Loucy (cell line): ENCODE results near the gene LIPF.

Source experiments
- H2AFZ ChIP-seq: fragments of 200-600 bp; sonication (generic); 2 replicates; pipeline ENCODE4 v1.6.0; 2016; ENCODE audit warnings: antibody characterized with exemption, mild to moderate bottlenecking, low read length, moderate library complexity
- H3F3A ChIP-seq: fragments of 200-600 bp; 2 replicates; pipeline ENCODE4 v1.6.0; 2016; ENCODE audit warnings: antibody characterized with exemption, low read depth, mild to moderate bottlenecking
- H3K27me3 ChIP-seq: fragments of 200-600 bp; sonication (generic); 2 replicates; pipeline ENCODE4 v1.6.1; 2014; ENCODE audit warnings: low read length, mild to moderate bottlenecking; ENCODE audit not compliant: insufficient read depth, poor library complexity, severe bottlenecking
- H3K36me3 ChIP-seq: fragments of 200-600 bp; sonication (generic); 2 replicates; pipeline ENCODE4 v1.6.1; 2016; ENCODE audit warnings: low read length; ENCODE audit not compliant: insufficient read depth
- H3K4me1 ChIP-seq: fragments of 200-600 bp; sonication (generic); 2 replicates; pipeline ENCODE4 v1.5.1; 2014; ENCODE audit warnings: low read length, mild to moderate bottlenecking; ENCODE audit not compliant: insufficient read depth, poor library complexity, severe bottlenecking
- H3K4me2 ChIP-seq: fragments of 200-600 bp; sonication (generic); 2 replicates; pipeline ENCODE4 v1.6.0; 2014; ENCODE audit warnings: antibody characterized with exemption, low read length, low read depth, mild to moderate bottlenecking; ENCODE audit not compliant: poor library complexity, severe bottlenecking
- H3K4me3 ChIP-seq: fragments of 200-600 bp; sonication (generic); 2 replicates; pipeline ENCODE4 v1.5.1; 2014; ENCODE audit warnings: low read length, mild to moderate bottlenecking, mixed read lengths; ENCODE audit not compliant: poor library complexity, severe bottlenecking
- H3K79me2 ChIP-seq: fragments of 200-600 bp; sonication (generic); 2 replicates; pipeline ENCODE4 v1.6.1; 2014; ENCODE audit warnings: low read length; ENCODE audit not compliant: insufficient read depth
- H3K9ac ChIP-seq: fragments of 200-600 bp; sonication (generic); 2 replicates; pipeline ENCODE4 v1.6.0; 2014; ENCODE audit warnings: mild to moderate bottlenecking, low read depth, low read length, moderate library complexity; ENCODE audit not compliant: poor library complexity, severe bottlenecking
- H3K9me2 ChIP-seq: fragments of 200-600 bp; sonication (generic); replicated peaks from 2 replicates; pipeline ENCODE4 v1.6.1; 2016; ENCODE audit warnings: low read depth, low read length, mixed read lengths
- H3K9me3 ChIP-seq: fragments of 200-600 bp; sonication (generic); 2 replicates; pipeline ENCODE4 v1.6.1; 2014; ENCODE audit warnings: mild to moderate bottlenecking, antibody characterized with exemption, low read length, low read depth; ENCODE audit not compliant: insufficient read depth
- H4K20me1 ChIP-seq: fragments of 200-600 bp; sonication (generic); 2 replicates; pipeline ENCODE4 v1.6.0; 2014; ENCODE audit warnings: antibody characterized with exemption, low read length, mild to moderate bottlenecking; ENCODE audit not compliant: insufficient read depth, poor library complexity, severe bottlenecking
- CTCF ChIP-seq: fragments of 200-600 bp; sonication (generic); conservative IDR thresholded peaks from 2 replicates; pipeline ENCODE4 v1.5.1; 2014; ENCODE audit warnings: mild to moderate bottlenecking, antibody characterized with exemption, low read length
- EZH2phosphoT487 ChIP-seq: fragments of 200-600 bp; IDR thresholded peaks from 2 replicates; pipeline ENCODE4 v1.6.1; 2018; ENCODE audit warnings: antibody characterized with exemption, mild to moderate bottlenecking, moderate library complexity, borderline replicate concordance

The LIPF gene

GRCh38 chr10:88687853-88688467 is 23.7 kb downstream of the LIPF start:
- Histone ChIP-seq H3K4me2 (no peak overlapping the region), H3K9ac (no peak overlapping the region), H2AFZ (no peak overlapping the region), H4K20me1 (no peaks in the 10 kb centered on the region), H3K4me3 (no peak overlapping the region), H3K9me2 (no peaks in the 10 kb centered on the region), H3K27me3 (no peaks in the 10 kb centered on the region), H3K9me3 (no peaks in the 10 kb centered on the region), H3K79me2 (no peaks in the 10 kb centered on the region), H3K4me1 (no peaks in the 10 kb centered on the region), H3K36me3 (no peaks in the 10 kb centered on the region), H3F3A (no peaks in the 10 kb centered on the region; the same call in 1 of the 2 replicates)
- TF ChIP-seq EZH2phosphoT487 = no peak
- peak; percentile 91 for TF ChIP-seq CTCF

GRCh38 chr10:88689366-88689765 is 25.1 kb downstream of the LIPF start:
- H3K79me2 ChIP-seq = no peaks in the 10 kb centered on the region
- TF ChIP-seq CTCF = no peak
- TF ChIP-seq EZH2phosphoT487 = no peak
- no peaks in the 10 kb centered on the region for H3K4me1 ChIP-seq
- no peaks in the 10 kb centered on the region for H3K27me3 ChIP-seq
- no peaks in the 10 kb centered on the region for H3K9me2 ChIP-seq
- H3K4me2 ChIP-seq = no peak overlapping the region
- no peak overlapping the region for H3K4me3 ChIP-seq
- H3K9me3 ChIP-seq = no peaks in the 10 kb centered on the region
- no peak overlapping the region for H3K9ac ChIP-seq
- no peaks in the 10 kb centered on the region for H3K36me3 ChIP-seq
- no peaks in the 10 kb centered on the region; the same call in 1 of the 2 replicates for H3F3A ChIP-seq
- no peaks in the 10 kb centered on the region for H4K20me1 ChIP-seq
- no peak overlapping the region for H2AFZ ChIP-seq

GRCh38 chr10:88693392-88694020 is 29.3 kb downstream of the LIPF start:
- H3K36me3 ChIP-seq = no peaks in the 10 kb centered on the region
- H3K4me3 ChIP-seq = no peak overlapping the region
- no peak overlapping the region for H3K4me2 ChIP-seq
- H3K9ac ChIP-seq = no peak overlapping the region
- peak overlapping the region; percentile 62 for H2AFZ ChIP-seq
- no peak for TF ChIP-seq EZH2phosphoT487
- TF ChIP-seq CTCF = peak; percentile 53
- H3K9me3 ChIP-seq = no peaks in the 10 kb centered on the region
- no peaks in the 10 kb centered on the region for H3K9me2 ChIP-seq
- no peaks in the 10 kb centered on the region for H3K4me1 ChIP-seq
- no peaks in the 10 kb centered on the region for H4K20me1 ChIP-seq
- H3K79me2 ChIP-seq = no peaks in the 10 kb centered on the region
- H3K27me3 ChIP-seq = no peaks in the 10 kb centered on the region
- H3F3A ChIP-seq = no peaks in the 10 kb centered on the region; the same call in 1 of the 2 replicates
